Measurements from ENCODE around the gene ICE1.

ICE1 gene

DNA sequence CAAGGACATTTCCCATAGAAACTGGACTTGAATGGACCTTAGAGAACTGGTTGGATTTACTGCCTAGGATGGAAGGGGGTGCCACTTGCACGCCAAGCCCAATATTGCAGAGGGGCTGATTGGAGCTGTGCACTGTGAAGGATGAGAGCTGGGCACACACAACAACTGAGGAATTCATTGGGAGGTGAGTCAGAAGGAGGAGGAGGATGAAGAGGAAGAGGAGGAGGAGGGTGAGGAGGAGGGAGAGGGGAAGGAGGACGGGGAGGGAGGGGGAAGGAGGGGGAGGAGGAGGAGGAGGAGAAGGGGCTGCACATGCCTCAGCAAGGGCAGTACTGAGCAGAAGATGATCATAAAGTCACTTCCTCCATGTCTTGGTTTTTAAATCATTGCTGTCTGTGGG is 5.7 kb upstream of the ICE1 start:
- POLR2A ChIA-PET: interaction anchor here (1.2 kb wide), 1 partner anchor 81 kb away, joined by 4 read pairs; no protein-coding TSS in a partner anchor
- CTCF ChIA-PET: interaction anchor here (1.5 kb wide), 1 partner anchor 22 kb away, joined by 4 read pairs; no protein-coding TSS in a partner anchor
- TF ChIP-seq LEF1 (IDR thresholded peaks at IDR 0.05; ENCODE audit: borderline replicate concordance) (no peak), NFRKB (IDR thresholded peaks at IDR 0.05) (no peak), SP1 (IDR thresholded peaks at IDR 0.05) (no peak), FOXM1 (IDR thresholded peaks at IDR 0.05; ENCODE audit: borderline replicate concordance) (no peak), BHLHE40 (IDR thresholded peaks at IDR 0.05; ENCODE audit: borderline replicate concordance) (no peak), CTBP1 (IDR thresholded peaks at IDR 0.05; ENCODE audit: borderline replicate concordance) (no peak), FOXK2 (IDR thresholded peaks at IDR 0.05) (no peak), ARNT (IDR thresholded peaks at IDR 0.05) (no peak), ELF4 (IDR thresholded peaks at IDR 0.05) (no peak), L3MBTL2 (conservative IDR thresholded peaks at IDR 0.05) (no peak), ZNF384 (IDR thresholded peaks at IDR 0.05) (no peak), FOXA1 (IDR thresholded peaks at IDR 0.05) (no peak), TARDBP (IDR thresholded peaks at IDR 0.05) (no peak), HDGF (IDR thresholded peaks at IDR 0.05; ENCODE audit: borderline replicate concordance) (no peak), SUZ12 (IDR thresholded peaks at IDR 0.05) (no peak)
- TF ChIP-seq, protein P1, sequence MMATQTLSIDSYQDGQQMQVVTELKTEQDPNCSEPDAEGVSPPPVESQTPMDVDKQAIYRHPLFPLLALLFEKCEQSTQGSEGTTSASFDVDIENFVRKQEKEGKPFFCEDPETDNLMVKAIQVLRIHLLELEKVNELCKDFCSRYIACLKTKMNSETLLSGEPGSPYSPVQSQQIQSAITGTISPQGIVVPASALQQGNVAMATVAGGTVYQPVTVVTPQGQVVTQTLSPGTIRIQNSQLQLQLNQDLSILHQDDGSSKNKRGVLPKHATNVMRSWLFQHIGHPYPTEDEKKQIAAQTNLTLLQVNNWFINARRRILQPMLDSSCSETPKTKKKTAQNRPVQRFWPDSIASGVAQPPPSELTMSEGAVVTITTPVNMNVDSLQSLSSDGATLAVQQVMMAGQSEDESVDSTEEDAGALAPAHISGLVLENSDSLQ (IDR thresholded peaks at IDR 0.05): no peak

DNA sequence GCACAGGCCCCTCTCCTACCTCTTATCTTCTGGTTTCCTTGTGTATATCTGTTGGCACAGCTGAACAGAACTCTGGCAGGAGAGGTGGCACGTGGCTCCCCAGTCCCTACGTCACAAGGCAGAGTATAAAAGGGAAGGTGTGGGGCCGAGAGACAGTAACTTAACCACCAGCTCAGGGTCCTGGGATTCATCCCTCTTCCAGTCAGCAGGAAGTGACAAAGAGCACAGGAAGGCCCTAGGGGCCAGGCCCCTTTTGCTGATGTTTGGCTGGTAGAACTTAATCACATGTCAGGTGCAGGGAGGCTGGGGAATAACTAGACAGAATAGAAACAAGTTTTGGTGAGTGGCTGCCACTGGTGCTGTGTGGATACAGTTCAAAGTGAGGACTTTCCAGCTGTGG is 4.5 kb upstream of the ICE1 start:
- ChIA-PET POLR2A (interaction anchor here (1.2 to 1.3 kb wide), 2 partner anchors 79 to 277 kb away, joined by 3 read pairs; partner anchors contain the start of gene ADAMTS16), CTCF (interaction anchor here (0.6 to 1.8 kb wide), 5 partner anchors 15 to 429 kb away, joined by 3 to 11 read pairs (median 4); partner anchors contain the start of gene ADAMTS16)
- no peak for DNase-seq (ENCODE audit: extremely low spot score)
- TF ChIP-seq CTBP1 (IDR thresholded peaks at IDR 0.05; ENCODE audit: borderline replicate concordance) (no peak), LEF1 (IDR thresholded peaks at IDR 0.05; ENCODE audit: borderline replicate concordance) (no peak), SP1 (IDR thresholded peaks at IDR 0.05) (no peak), NFRKB (IDR thresholded peaks at IDR 0.05) (no peak), L3MBTL2 (conservative IDR thresholded peaks at IDR 0.05) (no peak), FOXM1 (IDR thresholded peaks at IDR 0.05; ENCODE audit: borderline replicate concordance) (no peak), FOXA1 (IDR thresholded peaks at IDR 0.05) (no peak), TARDBP (IDR thresholded peaks at IDR 0.05) (no peak), ELF4 (IDR thresholded peaks at IDR 0.05) (no peak), ARNT (IDR thresholded peaks at IDR 0.05) (no peak), FOXK2 (IDR thresholded peaks at IDR 0.05) (no peak), SUZ12 (IDR thresholded peaks at IDR 0.05) (no peak), ZNF384 (IDR thresholded peaks at IDR 0.05) (no peak), HDGF (IDR thresholded peaks at IDR 0.05; ENCODE audit: borderline replicate concordance) (no peak), BHLHE40 (IDR thresholded peaks at IDR 0.05; ENCODE audit: borderline replicate concordance) (no peak)
- TF ChIP-seq, protein P1 (IDR thresholded peaks at IDR 0.05): no peak

More for the DNA sequence above, 5.7 kb upstream of the ICE1 start:
- no peak for DNase-seq (ENCODE audit: extremely low spot score)

DNA sequence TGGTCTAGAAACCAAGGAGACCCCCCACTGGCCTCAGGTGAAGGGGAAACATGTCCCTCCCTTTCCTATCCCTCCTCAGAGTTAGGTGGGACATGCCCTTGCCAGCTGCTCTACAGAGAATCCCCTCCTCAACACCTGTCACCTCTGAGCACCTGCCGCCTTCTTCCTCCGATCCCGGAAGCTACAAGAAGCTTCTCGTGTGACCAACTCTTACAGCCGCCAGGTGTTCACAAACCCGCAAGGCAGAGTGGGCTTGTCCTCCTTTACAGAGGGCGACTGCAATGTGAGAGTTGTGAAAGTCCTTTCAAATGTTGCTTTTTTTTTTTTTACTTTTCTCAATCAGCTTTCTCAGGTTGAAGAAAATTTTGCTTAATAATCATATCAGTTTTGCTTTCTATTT is 3.7 kb upstream of the ICE1 start:
- no peak for TF ChIP-seq ARNT (IDR thresholded peaks at IDR 0.05)
- TF ChIP-seq TARDBP (IDR thresholded peaks at IDR 0.05): no peak
- no peak for TF ChIP-seq LEF1 (IDR thresholded peaks at IDR 0.05; ENCODE audit: borderline replicate concordance)
- no peak for TF ChIP-seq SP1 (IDR thresholded peaks at IDR 0.05)
- no peak for TF ChIP-seq HDGF (IDR thresholded peaks at IDR 0.05; ENCODE audit: borderline replicate concordance)
- no peak for TF ChIP-seq FOXM1 (IDR thresholded peaks at IDR 0.05; ENCODE audit: borderline replicate concordance)
- TF ChIP-seq L3MBTL2 (conservative IDR thresholded peaks at IDR 0.05): no peak
- no peak for TF ChIP-seq SUZ12 (IDR thresholded peaks at IDR 0.05)
- TF ChIP-seq BHLHE40 (IDR thresholded peaks at IDR 0.05; ENCODE audit: borderline replicate concordance): no peak
- no peak for TF ChIP-seq CTBP1 (IDR thresholded peaks at IDR 0.05; ENCODE audit: borderline replicate concordance)
- no peak for TF ChIP-seq ZNF384 (IDR thresholded peaks at IDR 0.05)
- no peak for TF ChIP-seq FOXA1 (IDR thresholded peaks at IDR 0.05)
- no peak for DNase-seq (ENCODE audit: extremely low spot score)
- ChIA-PET POLR2A (interaction anchor here (0.9 to 1.3 kb wide), 2 partner anchors 67 to 80 kb away, joined by 3 to 5 read pairs; no protein-coding TSS in a partner anchor), CTCF (interaction anchor here (0.5 to 1.8 kb wide), 10 partner anchors 16 to 551 kb away, joined by 3 to 11 read pairs (median 4); partner anchors contain the start of gene ADAMTS16)

DNA sequence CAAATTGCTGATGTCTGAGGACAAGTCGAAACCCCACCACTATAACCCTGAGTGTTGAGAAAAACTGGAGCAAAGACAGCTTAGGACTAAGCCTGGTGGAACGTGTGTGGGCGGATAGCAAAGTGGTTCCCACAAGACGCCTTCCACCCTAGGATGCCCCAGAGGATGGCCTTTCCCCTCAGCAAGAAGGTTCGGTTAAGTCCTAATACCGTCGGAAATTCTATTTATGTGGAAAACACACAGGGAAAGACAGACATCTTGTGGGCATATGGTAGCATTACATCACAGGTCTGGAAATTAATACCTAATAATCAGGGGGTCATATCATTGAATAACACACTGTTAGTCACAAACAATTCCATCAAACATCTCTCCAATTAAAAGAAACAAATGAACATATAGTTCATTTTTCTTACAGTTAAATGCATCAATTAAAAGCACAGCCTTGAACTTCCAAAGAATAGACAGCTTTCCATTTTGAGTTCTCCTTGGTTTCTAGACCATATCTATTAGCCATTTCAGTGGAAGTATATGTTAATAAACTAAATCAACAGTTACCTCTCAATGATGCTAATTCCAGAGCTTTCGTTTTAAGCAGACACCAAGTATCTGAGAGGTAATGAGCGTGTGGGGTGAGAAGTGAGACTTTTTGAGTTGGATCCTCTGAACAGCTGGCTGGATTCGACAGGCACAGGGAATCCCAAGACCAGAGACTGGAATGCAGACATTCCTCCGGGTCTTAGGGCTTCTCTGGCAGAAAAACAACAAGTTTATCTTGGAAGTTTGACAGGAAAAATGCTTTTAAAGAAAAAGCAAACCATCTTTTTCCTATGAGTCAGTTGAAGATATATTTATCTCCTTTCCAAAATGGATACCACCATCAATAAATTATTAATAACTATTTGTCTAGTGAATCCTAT is 2.9 kb upstream of the ICE1 start:
- peak; percentile 38 for DNase-seq (ENCODE audit: extremely low spot score)
- TF ChIP-seq ELF4 (IDR thresholded peaks at IDR 0.05) (no peak), SP1 (IDR thresholded peaks at IDR 0.05) (no peak)
- POLR2A ChIA-PET: interaction anchor here (0.7 to 1.3 kb wide), 3 partner anchors 68 to 254 kb away, joined by 3 to 5 read pairs (median 3); no protein-coding TSS in a partner anchor
- CTCF ChIA-PET: interaction anchor here (0.5 to 1.7 kb wide), 10 partner anchors 16 to 551 kb away, joined by 3 to 11 read pairs (median 6); partner anchors contain the start of gene ADAMTS16

DNA sequence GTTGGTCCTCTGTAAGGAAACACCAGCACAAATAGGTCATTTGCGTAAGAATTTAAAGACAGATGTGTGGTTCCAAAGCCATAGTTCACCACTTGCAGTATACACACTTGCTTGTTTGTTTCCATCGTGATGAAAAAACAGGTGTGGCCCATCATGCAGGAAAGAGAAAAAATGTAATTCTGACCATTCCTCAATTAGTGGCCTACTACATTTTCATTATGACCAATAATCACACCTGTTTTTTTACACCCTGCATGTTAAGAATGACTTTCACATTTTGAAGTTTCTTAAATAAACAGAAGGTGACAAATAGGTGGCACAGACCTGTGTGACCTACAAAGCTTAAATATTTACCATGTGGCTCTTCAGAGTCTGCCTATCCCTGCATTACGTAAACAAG is 2.2 kb upstream of the ICE1 start:
- TF ChIP-seq HDGF (IDR thresholded peaks at IDR 0.05; ENCODE audit: borderline replicate concordance) (no peak), ZNF384 (IDR thresholded peaks at IDR 0.05) (no peak), FOXM1 (IDR thresholded peaks at IDR 0.05; ENCODE audit: borderline replicate concordance) (no peak), SP1 (IDR thresholded peaks at IDR 0.05) (no peak), LEF1 (IDR thresholded peaks at IDR 0.05; ENCODE audit: borderline replicate concordance) (no peak), BHLHE40 (IDR thresholded peaks at IDR 0.05; ENCODE audit: borderline replicate concordance) (no peak), NFRKB (IDR thresholded peaks at IDR 0.05) (no peak), L3MBTL2 (conservative IDR thresholded peaks at IDR 0.05) (no peak), TARDBP (IDR thresholded peaks at IDR 0.05) (no peak), CTBP1 (IDR thresholded peaks at IDR 0.05; ENCODE audit: borderline replicate concordance) (no peak), FOXA1 (IDR thresholded peaks at IDR 0.05) (no peak), ELF4 (IDR thresholded peaks at IDR 0.05) (no peak), FOXK2 (IDR thresholded peaks at IDR 0.05) (no peak), ARNT (IDR thresholded peaks at IDR 0.05) (no peak)
- TF ChIP-seq, protein P1 (IDR thresholded peaks at IDR 0.05): no peak
- DNase-seq (ENCODE audit: extremely low spot score): no peak
- ChIA-PET CTCF (interaction anchor here (0.5 to 0.9 kb wide), 2 partner anchors 297 to 541 kb away, joined by 3 to 6 read pairs; no protein-coding TSS in a partner anchor), POLR2A (interaction anchor here (1.5 kb wide), 1 partner anchor 280 kb away, joined by 6 read pairs; the partner anchor contains the start of gene ADAMTS16)

Data from HEK293T (cell line).